CD4-positive, alpha-beta T cell (primary cell): ENCODE data around the gene ALK. TPM values are rescaled to one million over a fixed set of nuclear protein-coding genes. Genes with fewer than 3 reads are reported as not detected.

Experiments used
- ATAC-seq: fragments of 200-7000 bp; cut with Tn5 transposase; one replicate; pipeline ENCODE4 v1.10.0; 2022; ENCODE audit warnings: mild to moderate bottlenecking; ENCODE audit not compliant: poor library complexity
- CTCF ChIA-PET: fragments of 350-600 bp; sonication (Branson Sonifier 250); formaldehyde crosslinking; loops from one replicate; lab custom pipeline; 2021; ENCODE audit warnings: antibody characterized with exemption, inconsistent platforms; lab: Charles Lee
- POLR2A ChIA-PET: fragments of 350-600 bp; sonication (Branson Sonifier 250); formaldehyde crosslinking; loops from one replicate; lab custom pipeline; 2021; ENCODE audit warnings: antibody characterized with exemption, inconsistent platforms; lab: Charles Lee
- DNase-seq, 14 experiments: peaks; one replicate each; pipeline ENCODE4 v3.0.0-alpha.2; 2013 to 2020; ENCODE audit warnings: mixed read lengths in 2 of 14
- H3K27ac ChIP-seq, 2 donors: one replicate each; pipeline versions ENCODE4 v1.5.1 to v1.7.0; 2013; ENCODE audit warnings: low read length in 2 of 2, low read depth in 1 of 2, mild to moderate bottlenecking in 1 of 2
- H3K27me3 ChIP-seq, 2 experiments: 1 replicate in 1 of 2; 2 replicates in 1 of 2; pipeline versions ENCODE4 v1.6.1 to v1.7.0; 2013; ENCODE audit warnings: low read length in 2 of 2, control low read depth in 1 of 2, mild to moderate bottlenecking in 1 of 2, moderate library complexity in 1 of 2; ENCODE audit not compliant: insufficient read depth in 2 of 2, control insufficient read depth in 1 of 2
- H3K36me3 ChIP-seq: one replicate; pipeline ENCODE4 v1.6.1; 2013; ENCODE audit warnings: low read length, control low read depth; ENCODE audit not compliant: insufficient read depth
- H3K4me1 ChIP-seq: one replicate; pipeline ENCODE4 v1.6.1; 2013; ENCODE audit warnings: low read length, control low read depth; ENCODE audit not compliant: insufficient read depth
- H3K4me3 ChIP-seq: one replicate; pipeline ENCODE4 v1.5.1; 2013; ENCODE audit warnings: mild to moderate bottlenecking, low read length, moderate library complexity
- H3K9me3 ChIP-seq, 2 experiments: 1 replicate in 1 of 2; 2 replicates in 1 of 2; pipeline versions ENCODE4 v1.6.1 to v1.7.0; 2013; ENCODE audit warnings: low read length in 2 of 2, mild to moderate bottlenecking in 2 of 2, control low read depth in 1 of 2, moderate library complexity in 1 of 2; ENCODE audit not compliant: control insufficient read depth in 1 of 2, insufficient read depth in 1 of 2
- H3K27ac Mint-ChIP-seq: one replicate; pipeline ENCODE4 v1.8.0; 2020; ENCODE audit warnings: mixed read lengths
- H3K27me3 Mint-ChIP-seq: one replicate; pipeline ENCODE4 v1.8.0; 2021; ENCODE audit warnings: mixed read lengths
- H3K36me3 Mint-ChIP-seq: one replicate; pipeline ENCODE4 v1.8.0; 2021; ENCODE audit warnings: low read depth, mixed read lengths
- H3K4me1 Mint-ChIP-seq: one replicate; pipeline ENCODE4 v1.8.0; 2021; ENCODE audit warnings: low read depth, mixed read lengths
- H3K4me3 Mint-ChIP-seq: one replicate; pipeline ENCODE4 v1.8.0; 2020; ENCODE audit warnings: mild to moderate bottlenecking, mixed read lengths
- H3K9me3 Mint-ChIP-seq: one replicate; pipeline ENCODE4 v1.8.0; 2020; ENCODE audit warnings: mixed read lengths
- CTCF ChIP-seq: fragments of 200-600 bp; IDR thresholded peaks from one replicate; pipeline ENCODE4 v1.8.0; 2022; ENCODE audit warnings: antibody characterized with exemption, mild to moderate bottlenecking
- intact Hi-C, 2 experiments: fragments of 100-400 bp; cut with DNase I in 1 of 2; cut with micrococcal nuclease in 1 of 2; formaldehyde crosslinking; loops; one replicate each; pipeline versions ENCODE4 v1.15.1 to v1.9.0; 2023 to 2025; cut with DNase I, micrococcal nuclease
- total RNA-seq, 174 experiments: library from RNA in 2 of 174; stranded (reverse) in 2 of 174; gene quantifications; one replicate each; pipeline ENCODE4 v1.2.3 and lab custom pipeline; 2021 to 2026

Gene ALK
- total RNA-seq, 2 experiments from 2014 or later: not detected

- DNase-seq (no peak), ATAC-seq (no peak)
- peaks cover 16% of the 10 kb centered on the region for H3K9me3 Mint-ChIP-seq
- intact Hi-C loops: no loop called here
- ChIA-PET POLR2A (no interaction called here), CTCF (interaction anchor here (1.4 kb wide), 1 partner anchor 11 kb away, joined by 4 read pairs; no protein-coding TSS in a partner anchor)
- TF ChIP-seq CTCF: no peak
- peaks cover 3 to 19% of the 10 kb centered on the region in 2 experiments for H3K9me3 ChIP-seq
- no peak overlapping the region for H3K27ac ChIP-seq
- H3K36me3 Mint-ChIP-seq: no peaks in the 10 kb centered on the region
- no peak overlapping the region for H3K27ac Mint-ChIP-seq
- no peak overlapping the region for H3K4me3 ChIP-seq
- H3K4me1 ChIP-seq: no peaks in the 10 kb centered on the region
- no peaks in the 10 kb centered on the region for H3K36me3 ChIP-seq
- H3K4me1 Mint-ChIP-seq: no peaks in the 10 kb centered on the region
- peaks cover 4 to 5% of the 10 kb centered on the region in 2 experiments for H3K27me3 ChIP-seq
- H3K27me3 Mint-ChIP-seq: peaks cover 24% of the 10 kb centered on the region
- no peak overlapping the region for H3K4me3 Mint-ChIP-seq
Observed at GRCh38 chr2:29837925-29838324, 83.5 kb downstream of the ALK start.

DNA sequence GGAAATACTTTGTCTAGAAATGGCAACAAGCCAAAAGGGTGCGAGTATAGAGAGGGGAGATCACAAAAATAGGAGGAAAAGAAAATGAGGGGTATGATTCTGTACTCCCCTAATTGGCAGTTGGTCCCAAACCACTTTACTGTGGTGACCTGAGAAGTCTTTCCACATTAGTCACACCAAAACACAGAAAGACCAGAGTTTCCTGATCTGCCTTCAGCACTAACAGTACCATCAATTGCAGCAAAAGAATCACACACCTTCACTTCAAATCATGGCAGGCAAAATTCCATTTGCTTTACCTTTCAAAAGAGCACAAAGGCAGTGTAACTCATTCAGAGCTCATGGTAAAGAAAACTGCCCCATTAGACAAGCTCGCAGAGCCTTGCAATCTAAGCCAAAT, 86.8 kb downstream of the ALK start:
- no peak overlapping the region for H3K27ac Mint-ChIP-seq
- intact Hi-C loops: no loop called here
- no peaks in the 10 kb centered on the region for H3K36me3 ChIP-seq
- peaks cover 16% of the 10 kb centered on the region for H3K9me3 Mint-ChIP-seq
- no peak overlapping the region for H3K4me3 Mint-ChIP-seq
- ChIA-PET CTCF (no interaction called here), POLR2A (no interaction called here)
- H3K9me3 ChIP-seq: peaks cover 3 to 19% of the 10 kb centered on the region in 2 experiments
- no peak overlapping the region for H3K27ac ChIP-seq
- H3K4me3 ChIP-seq: no peak overlapping the region
- no peak for TF ChIP-seq CTCF
- H3K36me3 Mint-ChIP-seq: no peaks in the 10 kb centered on the region
- H3K4me1 ChIP-seq: no peaks in the 10 kb centered on the region
- peaks cover 0 to 4% of the 10 kb centered on the region in 2 experiments for H3K27me3 ChIP-seq
- H3K4me1 Mint-ChIP-seq: no peaks in the 10 kb centered on the region
- peaks cover 20% of the 10 kb centered on the region for H3K27me3 Mint-ChIP-seq
- ATAC-seq (no peak), DNase-seq (no peak)

DNA sequence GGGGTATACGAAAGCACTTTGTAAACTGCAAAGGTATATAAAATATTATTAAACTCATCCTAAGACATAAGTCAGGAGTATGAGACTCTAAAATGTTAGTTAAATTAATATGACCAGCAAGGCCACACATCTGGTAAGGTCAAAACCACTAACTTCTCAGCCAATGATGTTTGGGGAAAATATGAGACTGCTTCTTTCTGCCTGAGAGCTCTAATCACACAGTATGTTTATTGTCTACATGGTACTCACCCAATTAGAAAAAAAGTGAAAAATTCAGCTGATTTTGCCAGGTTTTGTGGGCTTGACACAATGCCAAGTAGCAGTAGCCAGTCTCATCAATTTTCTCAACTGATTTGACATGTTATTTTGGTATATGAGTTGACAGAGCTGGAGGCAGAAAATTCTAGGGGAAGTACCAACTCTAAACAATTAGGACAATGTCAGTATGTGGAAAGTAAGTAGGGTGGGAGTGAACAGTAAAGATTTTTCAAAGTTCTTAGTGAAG, 87.3 kb downstream of the ALK start:
- peaks cover 24% of the 10 kb centered on the region for H3K27me3 Mint-ChIP-seq
- TF ChIP-seq CTCF: no peak
- ATAC-seq (no peak), DNase-seq (no peak)
- no peaks in the 10 kb centered on the region for H3K36me3 Mint-ChIP-seq
- Histone ChIP-seq H3K27me3 (peaks cover 0 to 4% of the 10 kb centered on the region in 2 experiments), H3K27ac (no peak overlapping the region), H3K4me3 (no peak overlapping the region), H3K4me1 (no peaks in the 10 kb centered on the region), H3K9me3 (peaks cover 3 to 19% of the 10 kb centered on the region in 2 experiments), H3K36me3 (no peaks in the 10 kb centered on the region)
- no peak overlapping the region for H3K27ac Mint-ChIP-seq
- intact Hi-C loops: no loop called here
- ChIA-PET POLR2A (no interaction called here), CTCF (no interaction called here)
- peaks cover 16% of the 10 kb centered on the region for H3K9me3 Mint-ChIP-seq
- no peak overlapping the region for H3K4me3 Mint-ChIP-seq
- no peaks in the 10 kb centered on the region for H3K4me1 Mint-ChIP-seq
